ENCODE data around the gene CHTOP. TPM values are rescaled to one million over a fixed set of nuclear protein-coding genes. Genes with fewer than 3 reads are reported as not detected.
"Not testable (repeated sequence)": the region's sequence is repeated elsewhere in the genome, so short reads cannot be mapped to it uniquely, and the experiment has no call there.

Gene CHTOP, protein sequence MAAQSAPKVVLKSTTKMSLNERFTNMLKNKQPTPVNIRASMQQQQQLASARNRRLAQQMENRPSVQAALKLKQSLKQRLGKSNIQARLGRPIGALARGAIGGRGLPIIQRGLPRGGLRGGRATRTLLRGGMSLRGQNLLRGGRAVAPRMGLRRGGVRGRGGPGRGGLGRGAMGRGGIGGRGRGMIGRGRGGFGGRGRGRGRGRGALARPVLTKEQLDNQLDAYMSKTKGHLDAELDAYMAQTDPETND
- polyA plus RNA-seq (2012; ENCODE audit: low read depth, missing spikeins), result 41.7 TPM

DNA sequence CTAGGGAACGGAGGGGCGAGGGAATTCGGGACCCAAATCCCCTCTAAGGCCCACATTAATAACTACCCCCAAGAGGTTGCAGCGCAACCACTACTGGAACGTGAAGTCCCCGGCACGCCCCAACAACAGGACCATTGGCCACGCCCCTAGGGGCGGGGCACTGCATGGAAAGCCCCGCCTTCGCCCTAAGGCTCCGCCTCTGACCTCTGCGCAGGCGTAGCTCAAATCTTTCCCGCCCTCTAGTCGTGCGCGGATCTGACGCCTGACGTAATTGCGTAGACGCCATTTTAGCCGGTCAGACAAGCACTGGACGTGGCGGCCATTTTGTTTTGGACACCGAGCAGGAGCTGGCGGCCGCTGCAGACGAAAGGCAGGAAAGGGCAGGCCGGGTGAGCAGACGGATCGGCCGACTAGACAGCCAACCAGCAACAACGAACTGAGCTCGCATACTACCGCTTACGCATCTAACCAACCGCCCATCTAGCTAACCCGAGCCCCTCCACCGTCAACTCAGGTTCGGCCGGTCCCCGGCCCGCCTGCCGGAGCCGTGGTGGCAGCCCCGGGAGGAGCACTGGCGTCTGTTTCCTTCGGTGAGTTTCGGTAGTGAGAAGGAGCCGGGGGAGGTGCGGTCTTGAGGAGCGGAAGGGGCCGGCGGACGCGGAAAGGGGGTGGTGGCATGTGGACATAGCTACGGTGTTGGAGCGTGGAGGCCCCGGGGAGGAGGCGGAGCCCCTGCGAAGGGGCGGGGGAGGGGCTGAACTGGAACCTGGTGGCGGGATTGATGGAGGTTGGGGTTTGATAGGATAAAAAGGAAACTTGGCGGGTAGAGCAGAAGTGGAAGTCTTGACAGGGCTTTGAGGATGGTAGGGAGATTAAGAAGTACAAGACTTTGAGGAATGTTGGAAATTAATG lies at the start of gene CHTOP:
TSS of gene CHTOP (plus strand) at position 313 of the 912 bp plus-strand sequence. CDS start 2,523 bp downstream, outside the sequence.
- peak; percentile 97 for TF ChIP-seq POLR2A (IDR thresholded peaks at IDR 0.05; ENCODE audit: low read depth, low read length)
- no peak for TF ChIP-seq PAX5 (IDR thresholded peaks at IDR 0.05; ENCODE audit: insufficient read depth, low read length, severe bottlenecking)
- peak; percentile 76 for TF ChIP-seq TAF1 (IDR thresholded peaks at IDR 0.05; ENCODE audit: low read depth, low read length)
- peak; percentile 87; the same call in 1 of the 2 replicates for TF ChIP-seq POU2F2 (IDR thresholded peaks at IDR 0.05; ENCODE audit: low read depth, low read length)
- peak; percentile 97 for TF ChIP-seq POLR2AphosphoS5 (IDR thresholded peaks at IDR 0.05; ENCODE audit: low read depth, low read length)
- no peak for TF ChIP-seq SPI1 (IDR thresholded peaks at IDR 0.05; ENCODE audit: low read depth, low read length)
- peak; percentile 94 for DNase-seq (ENCODE audit: insufficient read length, low spot score)
- peak; percentile 98 for FAIRE-seq

DNA sequence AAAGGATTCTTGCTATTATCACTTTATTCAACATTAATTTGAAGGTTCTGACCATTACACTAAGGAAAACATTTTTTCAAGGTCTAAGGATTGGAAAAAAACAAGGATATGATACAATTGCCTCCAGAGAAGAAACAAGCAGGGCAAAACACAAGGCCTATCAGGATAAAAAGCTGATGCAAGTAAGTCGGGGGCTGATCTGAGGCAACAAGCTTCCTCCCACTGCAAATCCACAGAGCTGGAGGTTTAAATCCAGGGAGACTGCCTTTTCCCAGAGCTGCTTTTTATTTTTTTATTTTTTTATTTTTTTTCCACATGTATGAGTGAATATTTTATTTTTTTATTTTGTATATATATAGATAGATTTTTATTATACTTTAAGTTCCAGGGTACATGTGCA lies 48.9 kb upstream of the CHTOP start:
- DNase-seq (ENCODE audit: insufficient read length, low spot score) (no peak), FAIRE-seq (no peak)
- TF ChIP-seq POU2F2 (IDR thresholded peaks at IDR 0.05; ENCODE audit: low read depth, low read length) (no peak), POLR2AphosphoS5 (IDR thresholded peaks at IDR 0.05; ENCODE audit: low read depth, low read length) (no peak), POLR2A (IDR thresholded peaks at IDR 0.05; ENCODE audit: low read depth, low read length) (no peak), TAF1 (IDR thresholded peaks at IDR 0.05; ENCODE audit: low read depth, low read length) (no peak), PAX5 (IDR thresholded peaks at IDR 0.05; ENCODE audit: insufficient read depth, low read length, severe bottlenecking) (no peak), SPI1 (IDR thresholded peaks at IDR 0.05; ENCODE audit: low read depth, low read length) (no peak)

DNA sequence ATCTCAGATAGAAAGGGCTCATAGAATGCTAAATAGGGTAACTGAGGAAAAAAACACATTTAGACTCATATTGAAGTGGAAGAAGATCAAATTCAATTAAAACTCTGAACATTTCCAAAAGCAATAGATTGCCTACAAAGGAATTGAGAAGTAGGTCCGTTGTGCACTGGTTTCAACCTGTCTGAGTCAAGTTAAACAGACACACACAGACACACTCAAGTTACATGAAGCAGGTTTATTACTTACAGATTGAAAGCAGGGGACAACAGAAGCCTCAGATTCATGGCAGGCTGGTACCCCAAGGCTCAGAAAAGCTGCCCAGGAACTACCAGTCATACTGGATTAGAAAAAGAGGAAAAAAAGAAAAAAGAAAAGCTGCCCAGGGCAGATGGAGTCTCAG lies 47.5 kb upstream of the CHTOP start:
- TF ChIP-seq POLR2AphosphoS5 (IDR thresholded peaks at IDR 0.05; ENCODE audit: low read depth, low read length) (no peak), PAX5 (IDR thresholded peaks at IDR 0.05; ENCODE audit: insufficient read depth, low read length, severe bottlenecking) (no peak), TAF1 (IDR thresholded peaks at IDR 0.05; ENCODE audit: low read depth, low read length) (no peak), POU2F2 (IDR thresholded peaks at IDR 0.05; ENCODE audit: low read depth, low read length) (no peak), SPI1 (IDR thresholded peaks at IDR 0.05; ENCODE audit: low read depth, low read length) (no peak), POLR2A (IDR thresholded peaks at IDR 0.05; ENCODE audit: low read depth, low read length) (no peak)
- FAIRE-seq (no peak), DNase-seq (ENCODE audit: insufficient read length, low spot score) (no peak)

DNA sequence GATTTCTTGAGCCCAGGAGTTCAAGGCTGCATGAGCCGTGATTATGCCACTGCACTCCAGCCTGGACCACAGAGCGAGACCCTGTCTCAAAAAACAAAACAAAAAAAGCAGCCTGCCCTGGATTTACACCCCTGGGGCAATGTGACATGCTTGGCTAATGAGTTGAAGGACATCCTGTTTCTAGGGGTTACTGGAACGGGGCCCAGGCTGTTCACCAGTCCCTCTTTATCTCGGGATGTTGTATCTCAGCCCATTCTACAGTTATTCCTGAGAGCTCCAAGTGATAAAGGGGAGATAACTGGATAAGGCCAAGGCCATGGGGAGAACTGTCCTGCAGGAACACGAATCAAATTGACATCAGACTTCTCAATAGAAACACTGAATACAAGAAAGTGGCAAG lies 46.6 kb upstream of the CHTOP start:
- TF ChIP-seq POLR2AphosphoS5 (IDR thresholded peaks at IDR 0.05; ENCODE audit: low read depth, low read length) (no peak), POU2F2 (IDR thresholded peaks at IDR 0.05; ENCODE audit: low read depth, low read length) (no peak), PAX5 (IDR thresholded peaks at IDR 0.05; ENCODE audit: insufficient read depth, low read length, severe bottlenecking) (no peak), SPI1 (IDR thresholded peaks at IDR 0.05; ENCODE audit: low read depth, low read length) (no peak), POLR2A (IDR thresholded peaks at IDR 0.05; ENCODE audit: low read depth, low read length) (no peak)
- no peak for FAIRE-seq
- DNase-seq (ENCODE audit: insufficient read length, low spot score), result no peak

DNA sequence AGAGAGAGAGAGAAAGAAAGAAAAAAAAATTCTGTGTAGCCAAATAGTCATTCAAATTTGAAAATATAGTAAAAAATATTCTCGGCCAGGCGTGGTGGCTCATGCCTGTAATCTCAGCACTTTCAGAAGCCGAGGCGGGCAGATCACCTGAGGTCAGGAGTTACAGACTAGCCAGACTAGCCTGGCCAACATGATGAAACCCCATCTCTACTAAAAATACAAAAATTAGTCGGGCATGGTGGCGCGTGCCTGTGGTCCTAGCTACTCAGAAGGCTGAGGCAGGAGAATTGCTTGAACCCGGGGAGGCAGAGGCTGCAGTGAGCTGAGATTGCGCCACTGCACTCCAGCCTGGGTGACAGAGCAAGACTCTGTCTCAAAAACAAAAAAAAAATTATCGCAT lies 45.8 kb upstream of the CHTOP start:
- DNase-seq (ENCODE audit: insufficient read length, low spot score); FAIRE-seq: not testable (repeated sequence)

DNA sequence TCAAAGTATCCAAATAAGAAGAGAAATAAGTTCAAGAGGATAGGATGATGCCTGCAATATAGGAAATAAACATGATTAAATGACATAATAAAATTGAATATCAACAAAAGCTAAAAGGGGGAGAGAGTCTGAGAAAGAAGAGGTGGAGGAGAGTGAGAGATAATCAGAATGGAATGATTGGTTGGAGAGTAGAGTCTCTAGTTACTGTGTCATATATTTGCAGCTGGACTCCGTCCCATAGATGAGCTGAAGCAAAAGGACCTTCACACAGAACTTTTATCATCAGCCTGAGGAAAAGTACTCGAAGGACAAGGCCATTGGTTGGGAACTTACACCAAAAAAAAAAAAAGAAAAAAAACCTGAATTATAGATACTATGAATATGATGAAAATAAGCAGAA lies 45.4 kb upstream of the CHTOP start:
- DNase-seq (ENCODE audit: insufficient read length, low spot score), result no peak

DNA sequence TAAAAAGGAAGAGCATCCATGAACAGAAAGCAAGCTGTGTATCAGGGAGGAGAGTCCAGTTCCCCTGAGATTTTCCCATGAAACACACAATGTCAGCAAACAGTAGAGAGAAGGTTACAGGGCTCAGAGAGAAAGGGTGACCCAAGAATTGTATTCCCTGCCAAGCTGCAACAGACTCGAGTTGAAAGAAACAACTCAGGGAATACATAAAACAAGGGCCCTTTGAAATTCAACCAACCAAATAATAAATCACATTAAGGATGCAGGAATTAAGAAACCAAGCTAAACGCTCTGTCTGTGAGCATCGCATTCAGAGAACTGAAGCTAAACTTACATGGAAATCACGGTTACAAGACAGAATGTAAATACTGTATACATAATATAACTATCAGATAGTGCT lies 41.1 kb upstream of the CHTOP start:
- no peak for TF ChIP-seq SPI1 (IDR thresholded peaks at IDR 0.05; ENCODE audit: low read depth, low read length)
- no peak for TF ChIP-seq PAX5 (IDR thresholded peaks at IDR 0.05; ENCODE audit: insufficient read depth, low read length, severe bottlenecking)
- DNase-seq (ENCODE audit: insufficient read length, low spot score), result no peak
- FAIRE-seq, result no peak

More for the DNA sequence above, 45.4 kb upstream of the CHTOP start:
- TF ChIP-seq SPI1 (IDR thresholded peaks at IDR 0.05; ENCODE audit: low read depth, low read length), result no peak
- TF ChIP-seq POLR2AphosphoS5 (IDR thresholded peaks at IDR 0.05; ENCODE audit: low read depth, low read length), result no peak
- TF ChIP-seq POU2F2 (IDR thresholded peaks at IDR 0.05; ENCODE audit: low read depth, low read length), result no peak
- TF ChIP-seq PAX5 (IDR thresholded peaks at IDR 0.05; ENCODE audit: insufficient read depth, low read length, severe bottlenecking), result no peak
- TF ChIP-seq POLR2A (IDR thresholded peaks at IDR 0.05; ENCODE audit: low read depth, low read length), result no peak
- no peak for TF ChIP-seq TAF1 (IDR thresholded peaks at IDR 0.05; ENCODE audit: low read depth, low read length)
- no peak for FAIRE-seq

DNA sequence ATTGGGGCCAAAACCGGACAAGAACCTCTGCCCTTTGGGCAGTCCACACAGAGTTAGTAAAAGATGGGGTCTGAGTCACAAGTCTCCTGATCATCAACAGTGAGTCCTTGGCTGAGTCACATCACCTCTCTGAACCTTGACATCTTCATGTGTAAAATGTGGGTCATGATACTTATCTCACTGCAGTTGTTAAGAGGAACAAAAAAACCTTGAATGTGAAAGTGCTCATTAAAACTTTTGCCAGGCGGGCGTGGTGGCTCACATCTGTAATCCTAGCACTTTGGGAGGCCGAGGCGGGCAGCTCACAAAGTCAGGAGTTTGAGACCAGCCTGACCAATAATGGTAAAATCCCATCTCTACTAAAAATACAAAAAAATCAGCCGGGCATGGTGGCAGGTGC lies 36.7 kb upstream of the CHTOP start:
- FAIRE-seq (no peak), DNase-seq (ENCODE audit: insufficient read length, low spot score) (no peak)
- TF ChIP-seq SPI1 (IDR thresholded peaks at IDR 0.05; ENCODE audit: low read depth, low read length), result no peak
- no peak for TF ChIP-seq PAX5 (IDR thresholded peaks at IDR 0.05; ENCODE audit: insufficient read depth, low read length, severe bottlenecking)
- TF ChIP-seq POLR2AphosphoS5 (IDR thresholded peaks at IDR 0.05; ENCODE audit: low read depth, low read length), result no peak
- TF ChIP-seq POU2F2 (IDR thresholded peaks at IDR 0.05; ENCODE audit: low read depth, low read length), result no peak
- TF ChIP-seq TAF1 (IDR thresholded peaks at IDR 0.05; ENCODE audit: low read depth, low read length), result no peak
- no peak for TF ChIP-seq POLR2A (IDR thresholded peaks at IDR 0.05; ENCODE audit: low read depth, low read length)

DNA sequence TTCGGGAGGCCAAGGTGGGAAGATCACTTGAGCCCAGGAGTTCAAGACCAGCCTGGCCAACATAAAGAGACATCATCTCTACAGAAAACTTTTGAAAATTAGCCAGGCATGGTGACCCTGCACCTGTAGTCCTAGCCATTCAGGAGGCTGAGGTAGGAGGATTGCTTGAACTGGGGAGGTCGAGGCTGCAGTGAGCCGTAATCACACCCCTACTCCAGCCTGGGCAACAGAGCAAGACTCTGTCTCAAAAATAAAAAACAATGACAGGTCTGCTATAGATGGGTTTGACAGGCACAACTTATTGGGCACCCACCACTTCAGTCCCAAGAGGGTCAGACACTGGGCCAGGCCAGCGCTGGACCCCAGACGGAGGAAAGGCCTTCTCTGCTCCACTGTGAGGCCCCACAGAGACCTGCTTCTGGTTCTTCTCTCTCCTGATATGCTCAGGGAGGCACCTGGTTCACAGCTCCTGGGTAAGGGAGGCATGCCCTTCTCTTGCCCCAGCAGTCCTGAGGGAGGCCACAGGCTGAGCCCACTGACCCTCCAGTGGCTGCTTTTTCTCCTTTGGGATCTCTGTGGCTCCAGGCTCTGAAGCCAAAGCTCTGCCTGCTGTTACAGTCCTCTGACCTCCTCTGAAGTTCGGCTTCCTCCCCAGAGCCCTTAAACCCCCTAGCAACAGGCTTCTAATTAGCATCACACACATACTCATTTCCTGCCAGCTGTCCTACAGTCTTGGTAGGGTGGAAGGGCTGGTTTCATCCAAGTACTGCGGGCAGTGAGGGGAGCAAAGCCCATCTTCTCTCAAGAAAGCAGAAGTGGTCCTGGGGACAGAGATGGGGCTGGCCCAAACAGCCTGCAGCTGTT lies 35.3 kb upstream of the CHTOP start:
- DNase-seq (ENCODE audit: insufficient read length, low spot score) (peak; percentile 69), FAIRE-seq (peak; percentile 90)
- TF ChIP-seq TAF1 (IDR thresholded peaks at IDR 0.05; ENCODE audit: low read depth, low read length) (no peak), POU2F2 (IDR thresholded peaks at IDR 0.05; ENCODE audit: low read depth, low read length) (no peak; the same call in 1 of the 2 replicates), POLR2AphosphoS5 (IDR thresholded peaks at IDR 0.05; ENCODE audit: low read depth, low read length) (no peak), PAX5 (IDR thresholded peaks at IDR 0.05; ENCODE audit: insufficient read depth, low read length, severe bottlenecking) (no peak), POLR2A (IDR thresholded peaks at IDR 0.05; ENCODE audit: low read depth, low read length) (peak; percentile 58; the same call in 1 of the 2 replicates), SPI1 (IDR thresholded peaks at IDR 0.05; ENCODE audit: low read depth, low read length) (peak; percentile 98)

Measured in GM12891 (cell line).